Stomach (tissue), 4 donors: ENCODE results near the gene GZMM.

Source experiments
- POLR2AphosphoS5 ChIP-seq, 3 donors: sonication (generic); formaldehyde crosslinking; IDR thresholded peaks; one replicate each; pipeline ENCODE4 v1.6.1; 2016; ENCODE audit warnings: antibody characterized with exemption in 3 of 3
- TF ChIP-seq, protein P1 (sequence below), 7 experiments: fragments of 450-650 bp in 4 of 7; fragments of 200-600 bp in 3 of 7; sonication (generic) in 3 of 7; IDR thresholded peaks; one replicate each; pipeline ENCODE4 v1.5.1; 2016 to 2019; ENCODE audit warnings: antibody characterized with exemption in 7 of 7, control low read depth in 2 of 7, mild to moderate bottlenecking in 1 of 7

DNA sequence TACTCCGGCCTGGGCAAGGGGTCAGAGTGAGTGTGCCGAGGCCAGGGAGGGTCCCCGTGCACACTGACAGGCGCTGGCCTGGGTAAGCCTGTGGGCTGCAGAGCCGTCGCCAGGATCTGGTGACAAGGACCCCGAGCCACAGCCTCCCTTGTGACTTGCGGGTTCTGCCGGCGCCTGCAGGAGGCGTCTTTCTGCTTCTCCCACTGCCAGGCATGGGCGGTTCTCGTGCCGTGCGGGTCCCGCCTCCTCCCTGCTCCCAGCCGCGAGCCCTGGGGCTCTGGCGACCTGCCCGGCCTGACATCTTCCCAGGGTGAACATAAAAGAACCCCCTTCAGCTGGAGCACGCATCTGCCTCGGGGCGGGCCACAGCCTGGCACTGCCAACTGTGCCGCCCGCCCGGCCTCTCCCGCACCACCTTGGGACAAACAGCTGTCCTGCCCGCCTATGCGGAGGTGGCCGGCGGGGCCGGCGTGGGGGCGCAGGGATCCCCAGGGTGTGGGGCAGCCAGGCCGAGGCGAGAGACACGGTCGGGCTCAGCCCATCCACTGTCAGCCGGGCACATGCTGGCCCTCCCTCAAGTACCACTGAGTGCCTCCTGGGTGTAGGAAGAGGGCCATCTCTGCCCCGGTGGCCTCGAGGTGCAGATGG is 44.4 kb downstream of the GZMM start:
- TF ChIP-seq, protein P1, sequence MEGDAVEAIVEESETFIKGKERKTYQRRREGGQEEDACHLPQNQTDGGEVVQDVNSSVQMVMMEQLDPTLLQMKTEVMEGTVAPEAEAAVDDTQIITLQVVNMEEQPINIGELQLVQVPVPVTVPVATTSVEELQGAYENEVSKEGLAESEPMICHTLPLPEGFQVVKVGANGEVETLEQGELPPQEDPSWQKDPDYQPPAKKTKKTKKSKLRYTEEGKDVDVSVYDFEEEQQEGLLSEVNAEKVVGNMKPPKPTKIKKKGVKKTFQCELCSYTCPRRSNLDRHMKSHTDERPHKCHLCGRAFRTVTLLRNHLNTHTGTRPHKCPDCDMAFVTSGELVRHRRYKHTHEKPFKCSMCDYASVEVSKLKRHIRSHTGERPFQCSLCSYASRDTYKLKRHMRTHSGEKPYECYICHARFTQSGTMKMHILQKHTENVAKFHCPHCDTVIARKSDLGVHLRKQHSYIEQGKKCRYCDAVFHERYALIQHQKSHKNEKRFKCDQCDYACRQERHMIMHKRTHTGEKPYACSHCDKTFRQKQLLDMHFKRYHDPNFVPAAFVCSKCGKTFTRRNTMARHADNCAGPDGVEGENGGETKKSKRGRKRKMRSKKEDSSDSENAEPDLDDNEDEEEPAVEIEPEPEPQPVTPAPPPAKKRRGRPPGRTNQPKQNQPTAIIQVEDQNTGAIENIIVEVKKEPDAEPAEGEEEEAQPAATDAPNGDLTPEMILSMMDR (IDR thresholded peaks at IDR 0.05): peak in 3 of 7 experiments; percentile 13 to 31 (median 14)
- no peak for TF ChIP-seq POLR2AphosphoS5 (IDR thresholded peaks at IDR 0.05)
